Neural cell (in vitro differentiated cells): ENCODE results near the gene ATP9B.

ENCODE experiments used
- EP300 ChIP-seq: fragments of 450-650 bp; conservative IDR thresholded peaks from 2 replicates; pipeline ENCODE4 v1.6.1; 2014; ENCODE audit warnings: antibody characterized with exemption, mild to moderate bottlenecking, moderate library complexity; ENCODE audit not compliant: poor library complexity, severe bottlenecking
- EZH2 ChIP-seq: fragments of 200-600, 300-800 bp; shearing (Covaris generic), sonication (generic); IDR thresholded peaks from 2 replicates; pipeline ENCODE4 v1.6.1; 2014; ENCODE audit warnings: antibody characterized with exemption, low read length, borderline replicate concordance, mild to moderate bottlenecking; ENCODE audit not compliant: insufficient read depth, poor library complexity, severe bottlenecking
- POLR2AphosphoS5 ChIP-seq: IDR thresholded peaks from 2 replicates; pipeline ENCODE4 v1.6.1; 2012
- RAD21 ChIP-seq: fragments of 450-650 bp; conservative IDR thresholded peaks from 2 replicates; pipeline ENCODE4 v1.6.1; 2014; ENCODE audit warnings: antibody characterized with exemption, mild to moderate bottlenecking, moderate library complexity
- REST ChIP-seq: IDR thresholded peaks from 2 replicates; pipeline ENCODE4 v1.6.1; 2012; ENCODE audit warnings: borderline replicate concordance
- TAF1 ChIP-seq: IDR thresholded peaks from 2 replicates; pipeline ENCODE4 v1.6.1; 2012; ENCODE audit warnings: low read depth
- TF ChIP-seq, protein P1 (sequence below): fragments of 450-650 bp; IDR thresholded peaks from 2 replicates; pipeline ENCODE4 v1.5.1; 2014; ENCODE audit warnings: antibody characterized with exemption, mild to moderate bottlenecking, moderate library complexity; ENCODE audit not compliant: poor library complexity, severe bottlenecking

GRCh38 chr18:79173742-79174141, 104.5 kb downstream of the ATP9B start:
- no peak for TF ChIP-seq EP300
- TF ChIP-seq, protein P1, sequence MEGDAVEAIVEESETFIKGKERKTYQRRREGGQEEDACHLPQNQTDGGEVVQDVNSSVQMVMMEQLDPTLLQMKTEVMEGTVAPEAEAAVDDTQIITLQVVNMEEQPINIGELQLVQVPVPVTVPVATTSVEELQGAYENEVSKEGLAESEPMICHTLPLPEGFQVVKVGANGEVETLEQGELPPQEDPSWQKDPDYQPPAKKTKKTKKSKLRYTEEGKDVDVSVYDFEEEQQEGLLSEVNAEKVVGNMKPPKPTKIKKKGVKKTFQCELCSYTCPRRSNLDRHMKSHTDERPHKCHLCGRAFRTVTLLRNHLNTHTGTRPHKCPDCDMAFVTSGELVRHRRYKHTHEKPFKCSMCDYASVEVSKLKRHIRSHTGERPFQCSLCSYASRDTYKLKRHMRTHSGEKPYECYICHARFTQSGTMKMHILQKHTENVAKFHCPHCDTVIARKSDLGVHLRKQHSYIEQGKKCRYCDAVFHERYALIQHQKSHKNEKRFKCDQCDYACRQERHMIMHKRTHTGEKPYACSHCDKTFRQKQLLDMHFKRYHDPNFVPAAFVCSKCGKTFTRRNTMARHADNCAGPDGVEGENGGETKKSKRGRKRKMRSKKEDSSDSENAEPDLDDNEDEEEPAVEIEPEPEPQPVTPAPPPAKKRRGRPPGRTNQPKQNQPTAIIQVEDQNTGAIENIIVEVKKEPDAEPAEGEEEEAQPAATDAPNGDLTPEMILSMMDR, result no peak
- no peak for TF ChIP-seq RAD21
- no peak for TF ChIP-seq REST
- no peak for TF ChIP-seq TAF1
- TF ChIP-seq EZH2, result no peak
- TF ChIP-seq POLR2AphosphoS5, result no peak
